Spleen (tissue), 11 donors: ENCODE results near the gene EYS. TPM values are rescaled to one million over a fixed set of nuclear protein-coding genes. Genes with fewer than 3 reads are reported as not detected.

Experiments
- DNase-seq: peaks from one replicate; pipeline ENCODE4 v3.0.0-alpha.2; 2020
- H3K27ac ChIP-seq, 8 donors: fragments of 200-600 bp; sonication (generic) in 7 of 8; 1 replicate in 4 of 8; 2 replicates in 4 of 8; pipeline versions ENCODE4 v1.5.0 to v1.8.0; 2016 to 2021; ENCODE audit warnings: inconsistent platforms in 4 of 8, mild to moderate bottlenecking in 4 of 8, moderate library complexity in 1 of 8
- H3K27me3 ChIP-seq, 7 donors: fragments of 200-600 bp; sonication (generic) in 6 of 7; replicated peaks in 1 of 7; 1 replicate in 4 of 7; 2 replicates in 3 of 7; pipeline versions ENCODE4 v1.5.0 to v1.8.0; 2016 to 2021; ENCODE audit warnings: inconsistent platforms in 3 of 7, mild to moderate bottlenecking in 1 of 7
- H3K36me3 ChIP-seq, 6 donors: fragments of 200-600 bp; sonication (generic) in 5 of 6; 1 replicate in 4 of 6; 2 replicates in 2 of 6; pipeline versions ENCODE4 v1.5.0 to v1.8.0; 2016 to 2021; ENCODE audit warnings: inconsistent platforms in 2 of 6
- H3K4me1 ChIP-seq, 6 donors: fragments of 200-600 bp; sonication (generic) in 5 of 6; 1 replicate in 3 of 6; 2 replicates in 3 of 6; pipeline versions ENCODE4 v1.5.0 to v1.8.0; 2016 to 2021; ENCODE audit warnings: inconsistent platforms in 3 of 6
- H3K4me3 ChIP-seq, 8 donors: fragments of 200-600 bp; sonication (generic) in 7 of 8; 1 replicate in 4 of 8; 2 replicates in 4 of 8; pipeline versions ENCODE4 v1.5.0 to v1.8.0; 2016 to 2021; ENCODE audit warnings: inconsistent platforms in 4 of 8, mild to moderate bottlenecking in 4 of 8, moderate library complexity in 2 of 8
- H3K9me3 ChIP-seq, 8 donors: fragments of 200-600 bp; sonication (generic) in 7 of 8; 1 replicate in 4 of 8; 2 replicates in 4 of 8; pipeline versions ENCODE4 v1.5.0 to v1.8.0; 2016 to 2021; ENCODE audit warnings: inconsistent platforms in 4 of 8
- POLR2A ChIP-seq, 3 donors: fragments of 450-650 bp; IDR thresholded peaks; one replicate each; pipeline ENCODE4 v1.5.1; 2017; ENCODE audit warnings: antibody characterized with exemption in 3 of 3, mild to moderate bottlenecking in 1 of 3
- POLR2AphosphoS5 ChIP-seq, 3 donors: sonication (generic); formaldehyde crosslinking; IDR thresholded peaks; one replicate each; pipeline ENCODE4 v1.5.1; 2017; ENCODE audit warnings: antibody characterized with exemption in 3 of 3
- WGBS, 5 donors: extraction: QIAGEN DNeasy Blood & Tissue Kit in 3 of 5; methylation state at CpG; one replicate each; pipeline versions ENCODE4 v1.1.5 to v1.1.7; 2013 to 2018; 5-methylcytosine and 5-hydroxymethylcytosine counted together
- intact Hi-C: fragments of 100-400 bp; cut with DNase I; formaldehyde crosslinking; loops from one replicate; pipeline ENCODE4 v1.15.0; 2023; ENCODE audit warnings: low total_unique reads
- polyA plus RNA-seq, 3 donors: library from polyadenylated mRNA; stranded (reverse); fragments of 200-250 nt; gene quantifications; one replicate each; pipeline ENCODE4 v1.2.1, GENCODE V29; 2013
- total RNA-seq, 7 donors: library from RNA; depleted of rRNA in 3 of 7; stranded (reverse); fragments of >200 nt in 3 of 7; fragmentation: NEBNext Ultra II Directional in 4 of 7; extraction: Animal tissue kit (Norgen Biotek cat#: 25700) in 4 of 7; gene quantifications; one replicate each; pipeline versions ENCODE4 v1.1.0 to v1.2.1, GENCODE V29; 2016 to 2021
- TF ChIP-seq, protein P1 (sequence below), 11 experiments: fragments of 200-600 bp in 7 of 11; fragments of 450-650 bp in 4 of 11; sonication (generic) in 4 of 11; IDR thresholded peaks in 8 of 11; conservative IDR thresholded peaks in 3 of 11; 1 replicate in 7 of 11; 2 replicates in 4 of 11; pipeline versions ENCODE4 v1.4.0 to v1.8.0; 2016 to 2021; ENCODE audit warnings: antibody characterized with exemption in 11 of 11, inconsistent platforms in 4 of 11, mild to moderate bottlenecking in 1 of 11
- donor health status: healthy with polysubstance abuse.
- donor health status: DM: no; HTN: no; CAD: no; lungs with moderate emphysema.
- donor health status: DM: no; HTN: no; CAD: no.
- donor health status: Bipolar disorder and iron deficiency.
- donor health status: healthy.
- donor health status: DM: no; HTN: no; CAD: no.
- donor health status: DM: yes; HTN: yes; CAD: no.

Gene EYS
- total and polyA plus RNA-seq, 10 donors, result under 0.01 to 0.72 (median 0.28) TPM; not detected in 5

GRCh38 chr6:64987066-64987465, 720.0 kb downstream of the EYS start:
- Histone ChIP-seq H3K9me3 (no peaks in the 10 kb centered on the region), H3K36me3 (no peaks in the 10 kb centered on the region), H3K4me1 (no peaks in the 10 kb centered on the region), H3K27ac (no peak overlapping the region), H3K27me3 (no peaks in the 10 kb centered on the region), H3K4me3 (no peak overlapping the region)
- WGBS, 5 donors, result 80 to 86% (median 86%) methylated on average over 4 of the region's 4 CpGs
- TF ChIP-seq POLR2A (IDR thresholded peaks at IDR 0.05) (no peak), POLR2AphosphoS5 (IDR thresholded peaks at IDR 0.05) (no peak)
- TF ChIP-seq, protein P1, sequence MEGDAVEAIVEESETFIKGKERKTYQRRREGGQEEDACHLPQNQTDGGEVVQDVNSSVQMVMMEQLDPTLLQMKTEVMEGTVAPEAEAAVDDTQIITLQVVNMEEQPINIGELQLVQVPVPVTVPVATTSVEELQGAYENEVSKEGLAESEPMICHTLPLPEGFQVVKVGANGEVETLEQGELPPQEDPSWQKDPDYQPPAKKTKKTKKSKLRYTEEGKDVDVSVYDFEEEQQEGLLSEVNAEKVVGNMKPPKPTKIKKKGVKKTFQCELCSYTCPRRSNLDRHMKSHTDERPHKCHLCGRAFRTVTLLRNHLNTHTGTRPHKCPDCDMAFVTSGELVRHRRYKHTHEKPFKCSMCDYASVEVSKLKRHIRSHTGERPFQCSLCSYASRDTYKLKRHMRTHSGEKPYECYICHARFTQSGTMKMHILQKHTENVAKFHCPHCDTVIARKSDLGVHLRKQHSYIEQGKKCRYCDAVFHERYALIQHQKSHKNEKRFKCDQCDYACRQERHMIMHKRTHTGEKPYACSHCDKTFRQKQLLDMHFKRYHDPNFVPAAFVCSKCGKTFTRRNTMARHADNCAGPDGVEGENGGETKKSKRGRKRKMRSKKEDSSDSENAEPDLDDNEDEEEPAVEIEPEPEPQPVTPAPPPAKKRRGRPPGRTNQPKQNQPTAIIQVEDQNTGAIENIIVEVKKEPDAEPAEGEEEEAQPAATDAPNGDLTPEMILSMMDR (IDR thresholded peaks at IDR 0.05 in 8 of 11, conservative IDR thresholded peaks at IDR 0.05 in 3 of 11), result no peak
- intact Hi-C loops, result no loop called here
- DNase-seq, result no peak

GRCh38 chr6:64985726-64986125, 721.3 kb downstream of the EYS start:
- Histone ChIP-seq H3K27ac (no peak overlapping the region), H3K4me3 (no peak overlapping the region), H3K4me1 (no peaks in the 10 kb centered on the region), H3K36me3 (no peaks in the 10 kb centered on the region), H3K27me3 (no peaks in the 10 kb centered on the region), H3K9me3 (no peaks in the 10 kb centered on the region)
- intact Hi-C loops, result no loop called here
- DNase-seq, result no peak
- TF ChIP-seq POLR2A (IDR thresholded peaks at IDR 0.05) (no peak), POLR2AphosphoS5 (IDR thresholded peaks at IDR 0.05) (no peak)
- TF ChIP-seq, protein P1 (IDR thresholded peaks at IDR 0.05 in 8 of 11, conservative IDR thresholded peaks at IDR 0.05 in 3 of 11), result no peak
- 65 to 79% (median 74%) methylated on average over 4 of the region's 4 CpGs for WGBS, 5 donors

GRCh38 chr6:64984948-64985347, 722.1 kb downstream of the EYS start:
- Histone ChIP-seq H3K36me3 (no peaks in the 10 kb centered on the region), H3K27me3 (no peaks in the 10 kb centered on the region), H3K9me3 (no peaks in the 10 kb centered on the region), H3K4me1 (no peaks in the 10 kb centered on the region), H3K4me3 (no peak overlapping the region), H3K27ac (no peak overlapping the region)
- WGBS, 5 donors, result 90 to 97% (median 93%) methylated on average over 1 of the region's 1 CpG
- DNase-seq, result no peak
- intact Hi-C loops, result no loop called here
- TF ChIP-seq POLR2A (IDR thresholded peaks at IDR 0.05) (no peak), POLR2AphosphoS5 (IDR thresholded peaks at IDR 0.05) (no peak)
- TF ChIP-seq, protein P1 (IDR thresholded peaks at IDR 0.05 in 8 of 11, conservative IDR thresholded peaks at IDR 0.05 in 3 of 11), result no peak

GRCh38 chr6:64983089-64983488, 723.9 kb downstream of the EYS start:
- no peak for DNase-seq
- intact Hi-C loops, result no loop called here
- no peaks in the 10 kb centered on the region for H3K4me1 ChIP-seq
- H3K9me3 ChIP-seq, result no peaks in the 10 kb centered on the region
- TF ChIP-seq, protein P1 (IDR thresholded peaks at IDR 0.05 in 8 of 11, conservative IDR thresholded peaks at IDR 0.05 in 3 of 11), result no peak
- no peak for TF ChIP-seq POLR2A (IDR thresholded peaks at IDR 0.05)
- no peak for TF ChIP-seq POLR2AphosphoS5 (IDR thresholded peaks at IDR 0.05)
- no peaks in the 10 kb centered on the region for H3K27me3 ChIP-seq
- no peak overlapping the region for H3K27ac ChIP-seq
- no peaks in the 10 kb centered on the region for H3K36me3 ChIP-seq
- no peak overlapping the region for H3K4me3 ChIP-seq
- WGBS, 5 donors, result 87 to 94% (median 89%) methylated on average over 4 of the region's 4 CpGs
